HepG2 (cell line): ENCODE measurements around the gene PLEKHN1. TPM values are rescaled to one million over a fixed set of nuclear protein-coding genes. Genes with fewer than 3 reads are reported as not detected.

Experiments used
- ASH2L ChIP-seq: fragments of 300-600, 200-600 bp; sonication (generic); IDR thresholded peaks from 2 replicates; pipeline ENCODE4 v1.7.0; 2017; ENCODE audit warnings: low read depth, mild to moderate bottlenecking, moderate library complexity, mixed read lengths, low read length; ENCODE audit not compliant: insufficient read length
- CSRNP2 ChIP-seq: sonication (generic); formaldehyde crosslinking; conservative IDR thresholded peaks from 2 replicates; pipeline ENCODE4 v1.8.0; 2022; ENCODE audit warnings: low read depth, missing genetic modification reagents
- FOSL2 ChIP-seq: sonication (generic); formaldehyde crosslinking; IDR thresholded peaks from 2 replicates; pipeline ENCODE4 v1.4.0; 2020; ENCODE audit warnings: missing genetic modification reagents
- ZBTB10 ChIP-seq: sonication (generic); formaldehyde crosslinking; IDR thresholded peaks from 2 replicates; pipeline ENCODE4 v1.4.0; 2020; ENCODE audit warnings: missing genetic modification reagents, borderline replicate concordance
- ZC3H13 ChIP-seq: sonication (generic); formaldehyde crosslinking; IDR thresholded peaks from 2 replicates; pipeline ENCODE4 v1.8.1; 2023; ENCODE audit warnings: mild to moderate bottlenecking, missing genetic modification reagents, moderate library complexity
- ZNF263 ChIP-seq: sonication (generic); formaldehyde crosslinking; IDR thresholded peaks from 2 replicates; pipeline ENCODE4 v1.4.0; 2020; ENCODE audit warnings: missing genetic modification reagents
- ZNF329 ChIP-seq: sonication (generic); formaldehyde crosslinking; IDR thresholded peaks from 2 replicates; pipeline ENCODE4 v1.9.0; 2021; ENCODE audit warnings: low read depth, mild to moderate bottlenecking, missing genetic modification reagents
- ZNF44 ChIP-seq: sonication (generic); formaldehyde crosslinking; IDR thresholded peaks from 2 replicates; pipeline ENCODE4 v1.5.1; 2020; ENCODE audit warnings: mild to moderate bottlenecking, missing genetic modification reagents
- ZNF530 ChIP-seq: sonication (generic); formaldehyde crosslinking; IDR thresholded peaks from 2 replicates; pipeline ENCODE4 v1.5.0; 2020; ENCODE audit warnings: low read depth, mild to moderate bottlenecking, missing genetic modification reagents
- ZNF83 ChIP-seq: sonication (generic); formaldehyde crosslinking; IDR thresholded peaks from 2 replicates; pipeline ENCODE4 v1.4.0; 2020; ENCODE audit warnings: missing genetic modification reagents, mild to moderate bottlenecking, borderline replicate concordance
- polyA plus RNA-seq, 8 experiments: library from polyadenylated mRNA; depleted of rRNA in 3 of 8; stranded (reverse) in 7 of 8; unstranded in 1 of 8; fragments of >200 nt; fragmentation: Illumina TruSeq in 4 of 8; extraction: Trizol in 4 of 8; gene quantifications; 2 replicates each; pipeline versions ENCODE4 v1.2.1 to v1.2.3, GENCODE V29; 2011 to 2016; ENCODE audit warnings: low read depth in 4 of 8, missing spikeins in 1 of 8, mixed read lengths in 1 of 8; ENCODE audit not compliant: insufficient read depth in 1 of 8
- total RNA-seq, 5 experiments: library from RNA; depleted of rRNA; stranded (reverse); fragments of >200 nt; fragmentation: Illumina TruSeq; extraction: Trizol; gene quantifications; 2 replicates each; pipeline ENCODE4 v1.2.3, GENCODE V29; 2016; ENCODE audit warnings: low read depth in 1 of 5

Gene PLEKHN1
- total and polyA plus RNA-seq, 2 of the 13 experiments (the other 11 are each of a cell fraction or from before 2014, with no cell fraction given), result 0.42 to 0.58 TPM

- TF ChIP-seq ZBTB10 (CRISPR knock-in tag) (no peak), ASH2L (no peak), ZC3H13 (CRISPR knock-in tag) (no peak), CSRNP2 (CRISPR knock-in tag) (no peak), FOSL2 (CRISPR knock-in tag) (no peak), ZNF44 (CRISPR knock-in tag) (no peak), ZNF530 (CRISPR knock-in tag) (no peak), ZNF263 (CRISPR knock-in tag) (no peak), ZNF83 (no peak), ZNF329 (no peak)
Observed at GRCh38 chr1:978835-979743, 12.8 kb downstream of the PLEKHN1 start (continued).
